ENCODE results near the gene ZFAND3.

ZFAND3 gene

GRCh38 chr6:37930288-37930971 is 110.9 kb downstream of the ZFAND3 start:
- DNase-seq (ENCODE audit: low spot score): no peak

GRCh38 chr6:37931066-37931465 is 111.5 kb downstream of the ZFAND3 start:
- TF ChIP-seq CTCF (IDR thresholded peaks at IDR 0.05; ENCODE audit: borderline replicate concordance, control extremely low read depth, extremely low read depth, insufficient read depth, missing control alignments): no peak
- in situ Hi-C loops (cut with MboI; ENCODE audit: low sequenced_read_pairs, unreplicated experiment): no loop called here
- no peak for DNase-seq (ENCODE audit: low spot score)

More at GRCh38 chr6:37930288-37930971, 110.9 kb downstream of the ZFAND3 start:
- in situ Hi-C loops (cut with MboI; ENCODE audit: low sequenced_read_pairs, unreplicated experiment): no loop called here
- TF ChIP-seq CTCF (IDR thresholded peaks at IDR 0.05; ENCODE audit: borderline replicate concordance, control extremely low read depth, extremely low read depth, insufficient read depth, missing control alignments): no peak

GRCh38 chr6:37934276-37934675 is 114.7 kb downstream of the ZFAND3 start:
- no peak for TF ChIP-seq CTCF (IDR thresholded peaks at IDR 0.05; ENCODE audit: borderline replicate concordance, control extremely low read depth, extremely low read depth, insufficient read depth, missing control alignments)
- in situ Hi-C loops (cut with MboI; ENCODE audit: low sequenced_read_pairs, unreplicated experiment): no loop called here
- DNase-seq (ENCODE audit: low spot score): no peak

- no peak for DNase-seq (ENCODE audit: low spot score)
- no peak for TF ChIP-seq CTCF (IDR thresholded peaks at IDR 0.05; ENCODE audit: borderline replicate concordance, control extremely low read depth, extremely low read depth, insufficient read depth, missing control alignments)
- in situ Hi-C loops (cut with MboI; ENCODE audit: low sequenced_read_pairs, unreplicated experiment): no loop called here
Observed at GRCh38 chr6:37936150-37936549, 116.6 kb downstream of the ZFAND3 start.

GRCh38 chr6:37936906-37937305 is 117.4 kb downstream of the ZFAND3 start:
- DNase-seq (ENCODE audit: low spot score): no peak
- in situ Hi-C loops (cut with MboI; ENCODE audit: low sequenced_read_pairs, unreplicated experiment): no loop called here
- TF ChIP-seq CTCF (IDR thresholded peaks at IDR 0.05; ENCODE audit: borderline replicate concordance, control extremely low read depth, extremely low read depth, insufficient read depth, missing control alignments): no peak

GRCh38 chr6:37938909-37939308 is 119.4 kb downstream of the ZFAND3 start:
- in situ Hi-C loops (cut with MboI; ENCODE audit: low sequenced_read_pairs, unreplicated experiment): no loop called here
- no peak for TF ChIP-seq CTCF (IDR thresholded peaks at IDR 0.05; ENCODE audit: borderline replicate concordance, control extremely low read depth, extremely low read depth, insufficient read depth, missing control alignments)
- no peak for DNase-seq (ENCODE audit: low spot score)

All from GM13976 (cell line).